H9 (cell line): ENCODE data around the gene TMPRSS5. TPM values are rescaled to one million over a fixed set of nuclear protein-coding genes. Genes with fewer than 3 reads are reported as not detected.

Experiments used
- DNase-seq: peaks from one replicate; pipeline ENCODE4 v3.0.0-alpha.2; 2017
- H2AFZ ChIP-seq: one replicate; pipeline ENCODE4 v1.6.1; 2013; ENCODE audit warnings: mild to moderate bottlenecking, low read length, control low read depth, moderate library complexity
- H2AK5ac ChIP-seq: 2 replicates; pipeline ENCODE4 v1.6.1; 2013; ENCODE audit warnings: low read length, control low read depth, mixed read lengths; ENCODE audit not compliant: insufficient read length
- H2BK120ac ChIP-seq: one replicate; pipeline ENCODE4 v1.6.1; 2013; ENCODE audit warnings: low read depth, mild to moderate bottlenecking, low read length, control low read depth, inconsistent platforms; ENCODE audit not compliant: poor library complexity, severe bottlenecking
- H2BK12ac ChIP-seq: 2 replicates; pipeline ENCODE4 v1.6.1; 2013; ENCODE audit warnings: low read length, control low read depth, mixed read lengths, low read depth; ENCODE audit not compliant: insufficient read length
- H2BK15ac ChIP-seq: 2 replicates; pipeline ENCODE4 v1.6.1; 2013; ENCODE audit warnings: low read depth, low read length, control low read depth
- H2BK20ac ChIP-seq: one replicate; pipeline ENCODE4 v1.6.1; 2013; ENCODE audit warnings: low read depth, mild to moderate bottlenecking, low read length, control low read depth, inconsistent platforms; ENCODE audit not compliant: poor library complexity, severe bottlenecking
- H2BK5ac ChIP-seq: 2 replicates; pipeline ENCODE4 v1.6.1; 2013; ENCODE audit warnings: low read length, control low read depth, mixed read lengths; ENCODE audit not compliant: insufficient read length
- H3K14ac ChIP-seq: 2 replicates; pipeline ENCODE4 v1.6.1; 2013; ENCODE audit warnings: low read length, control low read depth; ENCODE audit not compliant: insufficient read depth
- H3K18ac ChIP-seq: 2 replicates; pipeline ENCODE4 v1.6.1; 2013; ENCODE audit warnings: low read depth, mild to moderate bottlenecking, mixed read lengths, low read length, control low read depth; ENCODE audit not compliant: insufficient read length
- H3K23ac ChIP-seq: 2 replicates; pipeline ENCODE4 v1.6.1; 2013; ENCODE audit warnings: low read length, control low read depth, mixed read lengths, low read depth; ENCODE audit not compliant: insufficient read length
- H3K23me2 ChIP-seq: 2 replicates; pipeline ENCODE4 v1.6.1; 2013; ENCODE audit warnings: low read depth, mild to moderate bottlenecking, mixed read lengths, low read length, control low read depth; ENCODE audit not compliant: insufficient read length, poor library complexity, severe bottlenecking
- H3K27ac ChIP-seq: 2 replicates; pipeline ENCODE4 v1.5.1; 2013; ENCODE audit warnings: low read length, control low read depth, mixed read lengths, low read depth; ENCODE audit not compliant: insufficient read length
- H3K27me3 ChIP-seq: 2 replicates; pipeline ENCODE4 v1.6.1; 2013; ENCODE audit warnings: low read length, control low read depth, inconsistent platforms; ENCODE audit not compliant: insufficient read depth
- H3K4ac ChIP-seq: 2 replicates; pipeline ENCODE4 v1.6.1; 2013; ENCODE audit warnings: low read depth, mild to moderate bottlenecking, control low read depth, inconsistent platforms, low read length, moderate library complexity
- H3K4me1 ChIP-seq: 2 replicates; pipeline ENCODE4 v1.6.1; 2013; ENCODE audit warnings: low read length, control low read depth, inconsistent platforms; ENCODE audit not compliant: insufficient read depth
- H3K4me2 ChIP-seq: 2 replicates; pipeline ENCODE4 v1.6.1; 2013; ENCODE audit warnings: low read length, control low read depth, mixed read lengths; ENCODE audit not compliant: insufficient read length, insufficient read depth
- H3K56ac ChIP-seq: 2 replicates; pipeline ENCODE4 v1.6.1; 2013; ENCODE audit warnings: low read depth, mild to moderate bottlenecking, mixed read lengths, low read length, control low read depth; ENCODE audit not compliant: insufficient read length
- H3K79me1 ChIP-seq: 2 replicates; pipeline ENCODE4 v1.6.1; 2013; ENCODE audit warnings: low read depth, mild to moderate bottlenecking, moderate library complexity, low read length, control low read depth, inconsistent platforms; ENCODE audit not compliant: insufficient read depth, poor library complexity, severe bottlenecking
- H3K79me2 ChIP-seq: 2 replicates; pipeline ENCODE4 v1.6.1; 2013; ENCODE audit warnings: low read length, control low read depth, inconsistent platforms; ENCODE audit not compliant: insufficient read depth
- H3K9ac ChIP-seq: 2 replicates; pipeline ENCODE4 v1.6.1; 2013; ENCODE audit warnings: low read length, control low read depth, mixed read lengths; ENCODE audit not compliant: insufficient read length; ENCODE audit errors: extremely low read depth
- H3K9me3 ChIP-seq: one replicate; pipeline ENCODE4 v1.6.1; 2013; ENCODE audit warnings: low read depth, low read length, inconsistent platforms; ENCODE audit not compliant: control insufficient read depth
- H3T11ph ChIP-seq: one replicate; pipeline ENCODE4 v1.6.1; 2013; ENCODE audit warnings: mild to moderate bottlenecking, low read length, control low read depth, inconsistent platforms
- H4K20me1 ChIP-seq: one replicate; pipeline ENCODE4 v1.6.1; 2013; ENCODE audit not compliant: control insufficient read depth, insufficient read length, insufficient read depth
- H4K5ac ChIP-seq: 2 replicates; pipeline ENCODE4 v1.6.1; 2013; ENCODE audit warnings: low read depth, mild to moderate bottlenecking, mixed read lengths, low read length, control low read depth; ENCODE audit not compliant: insufficient read length
- H4K8ac ChIP-seq: replicated peaks from 2 replicates; pipeline ENCODE4 v1.6.1; 2013; ENCODE audit warnings: low read length, control low read depth, mixed read lengths, low read depth; ENCODE audit not compliant: insufficient read length
- H4K91ac ChIP-seq: 2 replicates; pipeline ENCODE4 v1.6.1; 2013; ENCODE audit warnings: low read depth, mild to moderate bottlenecking, moderate library complexity, mixed read lengths, low read length, control low read depth; ENCODE audit not compliant: insufficient read length
- H3K27ac Mint-ChIP-seq, 3 experiments: 2 replicates in 2 of 3; 3 replicates in 1 of 3; pipeline ENCODE4 v1.8.0; 2020 to 2021; ENCODE audit warnings: mixed read lengths in 3 of 3, mild to moderate bottlenecking in 1 of 3, moderate library complexity in 1 of 3
- H3K27me3 Mint-ChIP-seq: 2 replicates; pipeline ENCODE4 v1.8.0; 2021; ENCODE audit warnings: low read depth, mild to moderate bottlenecking, moderate library complexity, mixed read lengths
- H3K36me3 Mint-ChIP-seq, 3 experiments: 2 replicates in 2 of 3; 3 replicates in 1 of 3; pipeline ENCODE4 v1.8.0; 2020 to 2021; ENCODE audit warnings: low read depth in 3 of 3, mixed read lengths in 3 of 3; ENCODE audit not compliant: insufficient read depth in 1 of 3
- H3K4me1 Mint-ChIP-seq, 2 experiments: 2 replicates each; pipeline ENCODE4 v1.8.0; 2020; ENCODE audit warnings: mixed read lengths in 2 of 2
- H3K4me3 Mint-ChIP-seq, 2 experiments: 2 replicates in 1 of 2; 3 replicates in 1 of 2; pipeline ENCODE4 v1.8.0; 2020 to 2021; ENCODE audit warnings: mild to moderate bottlenecking in 2 of 2, mixed read lengths in 2 of 2, moderate library complexity in 1 of 2
- H3K9me3 Mint-ChIP-seq, 2 experiments: 2 replicates in 1 of 2; 3 replicates in 1 of 2; pipeline ENCODE4 v1.8.0; 2020; ENCODE audit warnings: mild to moderate bottlenecking in 2 of 2, mixed read lengths in 2 of 2, moderate library complexity in 1 of 2
- CTCF ChIP-seq: fragments of 200-600 bp; sonication (generic); conservative IDR thresholded peaks from 3 replicates; pipeline ENCODE4 v1.8.0; 2021; ENCODE audit warnings: antibody characterized with exemption, mild to moderate bottlenecking
- WGBS: extraction: QIAGEN DNeasy Blood & Tissue Kit; methylation state at CpG from one replicate; pipeline ENCODE4 v1.1.7; 2013; ENCODE audit warnings: missing lambda C conversion rate, low lambda C conversion rate, mixed read lengths; ENCODE audit not compliant: insufficient read length; ENCODE audit errors: extremely low coverage; 5-methylcytosine and 5-hydroxymethylcytosine counted together
- total RNA-seq: library from RNA; stranded (reverse); gene quantifications from 2 replicates; pipeline ENCODE4 v1.2.1, GENCODE V29; 2021

The TMPRSS5 gene
- total RNA-seq, 1 experiment from 2014 or later, result 0.37 TPM

- H3K4me1 ChIP-seq, result no peaks in the 10 kb centered on the region
- no peak overlapping the region for H3T11ph ChIP-seq
- H2AFZ ChIP-seq, result no peak overlapping the region
- H2BK5ac ChIP-seq, result no peak overlapping the region
- peaks cover under 1% of the 10 kb centered on the region for H3K9me3 ChIP-seq
- H3K23me2 ChIP-seq, result no peaks in the 10 kb centered on the region
- no peak overlapping the region for H3K9ac ChIP-seq
- no peaks in the 10 kb centered on the region for H3K4me1 Mint-ChIP-seq
- no peak overlapping the region for H2AK5ac ChIP-seq
- H4K20me1 ChIP-seq, result no peaks in the 10 kb centered on the region
- H3K79me1 ChIP-seq, result no peaks in the 10 kb centered on the region
- no peak overlapping the region for H2BK20ac ChIP-seq
- H3K18ac ChIP-seq, result no peak overlapping the region
- no peak overlapping the region for H4K5ac ChIP-seq
- H2BK120ac ChIP-seq, result no peak overlapping the region
- no peak overlapping the region for H3K4me3 Mint-ChIP-seq
- H3K79me2 ChIP-seq, result no peaks in the 10 kb centered on the region
- peaks cover 27% of the 10 kb centered on the region for H3K27me3 Mint-ChIP-seq
- no peak overlapping the region for H3K56ac ChIP-seq
- H3K4ac ChIP-seq, result no peak overlapping the region
- H3K27ac Mint-ChIP-seq, result no peak overlapping the region
- H3K4me2 ChIP-seq, result no peak overlapping the region
- no peak overlapping the region for H2BK12ac ChIP-seq
- H3K14ac ChIP-seq, result no peak overlapping the region
- no peak overlapping the region for H3K23ac ChIP-seq
- H4K8ac ChIP-seq, result no peak overlapping the region
- no peak overlapping the region for H2BK15ac ChIP-seq
- no peak overlapping the region for H4K91ac ChIP-seq
- no peak for TF ChIP-seq CTCF
- H3K27ac ChIP-seq, result no peak overlapping the region
- peaks cover 7 to 14% of the 10 kb centered on the region in 2 experiments for H3K9me3 Mint-ChIP-seq
- WGBS, result no CpG with 5 or more reads among the region's 3 CpGs
- H3K36me3 Mint-ChIP-seq, result peaks cover 3 to 7% (median 7%) of the 10 kb centered on the region in 3 experiments; a peak in 6 of 7 replicates
- no peaks in the 10 kb centered on the region for H3K27me3 ChIP-seq
- no peak for DNase-seq
Observed at GRCh38 chr11:113644605-113645004, 61.5 kb downstream of the TMPRSS5 start.
